GM12878 (cell line): ENCODE data around the gene E2F7. TPM values are rescaled to one million over a fixed set of nuclear protein-coding genes. Genes with fewer than 3 reads are reported as not detected.

Experiments used
- BHLHE40 ChIP-seq, 2 experiments: fragments of 450-650 bp in 1 of 2; IDR thresholded peaks; 2 replicates each; pipeline ENCODE4 v1.6.1; 2011 to 2017; ENCODE audit warnings: low read depth in 2 of 2, borderline replicate concordance in 1 of 2, improper control_type of control experiment in 1 of 2, low read length in 1 of 2, mild to moderate bottlenecking in 1 of 2
- CEBPB ChIP-seq, 2 experiments: fragments of 150-350 bp in 1 of 2; IDR thresholded peaks; 2 replicates each; pipeline ENCODE4 v1.6.1; 2012 to 2014; ENCODE audit warnings: low read depth in 2 of 2, low read length in 2 of 2, borderline replicate concordance in 1 of 2, inconsistent platforms in 1 of 2
- EGR1 ChIP-seq, 2 experiments: IDR thresholded peaks; 1 replicate in 1 of 2; 2 replicates in 1 of 2; pipeline ENCODE4 v1.6.1; 2011 to 2012; ENCODE audit warnings: low read depth in 2 of 2, low read length in 2 of 2, borderline replicate concordance in 1 of 2, mild to moderate bottlenecking in 1 of 2, moderate library complexity in 1 of 2
- GABPA ChIP-seq: IDR thresholded peaks from 2 replicates; pipeline ENCODE4 v1.6.1; 2014; ENCODE audit warnings: antibody characterized with exemption, low read depth, mild to moderate bottlenecking, inconsistent platforms
- MTA3 ChIP-seq: IDR thresholded peaks from 2 replicates; pipeline ENCODE4 v1.6.1; 2012; ENCODE audit warnings: low read length, inconsistent platforms, borderline replicate concordance
- NFIC ChIP-seq: IDR thresholded peaks from 2 replicates; pipeline ENCODE4 v1.6.1; 2012; ENCODE audit warnings: low read depth, mild to moderate bottlenecking, inconsistent platforms, low read length, moderate library complexity
- NR2C1 ChIP-seq: fragments of 450-650 bp; IDR thresholded peaks from 2 replicates; pipeline ENCODE4 v1.6.1; 2017; ENCODE audit warnings: antibody characterized with exemption, mild to moderate bottlenecking, moderate library complexity
- NR2C2 ChIP-seq: IDR thresholded peaks from 2 replicates; pipeline ENCODE4 v1.6.1; 2011; ENCODE audit warnings: borderline replicate concordance, low read depth; ENCODE audit not compliant: control insufficient read depth, insufficient read length
- PAX8 ChIP-seq: fragments of 450-650 bp; IDR thresholded peaks from 2 replicates; pipeline ENCODE4 v1.6.1; 2017; ENCODE audit warnings: mild to moderate bottlenecking, moderate library complexity
- RAD51 ChIP-seq: fragments of 450-650 bp; IDR thresholded peaks from 2 replicates; pipeline ENCODE4 v1.6.1; 2016; ENCODE audit warnings: moderate library complexity, mild to moderate bottlenecking, inconsistent platforms
- SP1 ChIP-seq: IDR thresholded peaks from one replicate; pipeline ENCODE4 v1.6.1; 2011; ENCODE audit warnings: low read depth, low read length
- ZBED1 ChIP-seq: IDR thresholded peaks from 2 replicates; pipeline ENCODE4 v1.6.1; 2016; ENCODE audit warnings: borderline replicate concordance
- ZZZ3 ChIP-seq: IDR thresholded peaks from 2 replicates; pipeline ENCODE4 v1.6.1; 2011; ENCODE audit warnings: low read depth; ENCODE audit not compliant: control insufficient read depth, insufficient read length
- polyA plus RNA-seq, 11 experiments: library from polyadenylated mRNA; depleted of rRNA in 4 of 11; unstranded in 6 of 11; stranded (reverse) in 5 of 11; fragments of >200 nt; fragmentation: Nextera tagmentation in 4 of 11; fragmentation: Illumina TruSeq in 1 of 11; extraction: Ambion mirVana in 4 of 11; extraction: Trizol in 1 of 11; gene quantifications; 1 replicate in 1 of 11; 2 replicates in 10 of 11; pipeline versions ENCODE4 v1.2.1 to v1.2.3, GENCODE V29; 2011 to 2016; ENCODE audit warnings: inconsistent platforms in 2 of 11, missing spikeins in 2 of 11, low read depth in 1 of 11
- total RNA-seq, 4 experiments: library from RNA; depleted of rRNA in 3 of 4; stranded (reverse); fragments of >200 nt in 3 of 4; fragmentation: Illumina TruSeq in 1 of 4; extraction: Trizol in 1 of 4; gene quantifications; 2 replicates each; pipeline versions ENCODE4 v1.2.1 to v1.2.3, GENCODE V29; 2013 to 2021
- TF ChIP-seq, protein P1 (sequence below): fragments of 450-650 bp; formaldehyde crosslinking; IDR thresholded peaks from 2 replicates; pipeline ENCODE4 v1.4.0; 2022; ENCODE audit warnings: mild to moderate bottlenecking, moderate library complexity
- TF ChIP-seq, protein P2 (sequence below): IDR thresholded peaks from 2 replicates; pipeline ENCODE4 v1.6.1; 2012; ENCODE audit warnings: low read depth, low read length, improper control_type of control experiment
- TF ChIP-seq, protein P3 (sequence below): fragments of 450-650 bp; IDR thresholded peaks from 2 replicates; pipeline ENCODE4 v1.6.1; 2017; ENCODE audit warnings: mild to moderate bottlenecking
- TF ChIP-seq, protein P4 (sequence below): fragments of 450-650 bp; IDR thresholded peaks from 2 replicates; pipeline ENCODE4 v1.6.1; 2016; ENCODE audit warnings: mild to moderate bottlenecking
- TF ChIP-seq, protein P5 (sequence below): IDR thresholded peaks from 2 replicates; pipeline ENCODE4 v1.6.1; 2012; ENCODE audit warnings: low read depth, low read length, improper control_type of control experiment

Gene E2F7
- total and polyA plus RNA-seq, 10 of the 15 experiments (the other 5 are each of a cell fraction or from before 2014, with no cell fraction given) = 5.6 to 32.1 (median 19.9) TPM

DNA sequence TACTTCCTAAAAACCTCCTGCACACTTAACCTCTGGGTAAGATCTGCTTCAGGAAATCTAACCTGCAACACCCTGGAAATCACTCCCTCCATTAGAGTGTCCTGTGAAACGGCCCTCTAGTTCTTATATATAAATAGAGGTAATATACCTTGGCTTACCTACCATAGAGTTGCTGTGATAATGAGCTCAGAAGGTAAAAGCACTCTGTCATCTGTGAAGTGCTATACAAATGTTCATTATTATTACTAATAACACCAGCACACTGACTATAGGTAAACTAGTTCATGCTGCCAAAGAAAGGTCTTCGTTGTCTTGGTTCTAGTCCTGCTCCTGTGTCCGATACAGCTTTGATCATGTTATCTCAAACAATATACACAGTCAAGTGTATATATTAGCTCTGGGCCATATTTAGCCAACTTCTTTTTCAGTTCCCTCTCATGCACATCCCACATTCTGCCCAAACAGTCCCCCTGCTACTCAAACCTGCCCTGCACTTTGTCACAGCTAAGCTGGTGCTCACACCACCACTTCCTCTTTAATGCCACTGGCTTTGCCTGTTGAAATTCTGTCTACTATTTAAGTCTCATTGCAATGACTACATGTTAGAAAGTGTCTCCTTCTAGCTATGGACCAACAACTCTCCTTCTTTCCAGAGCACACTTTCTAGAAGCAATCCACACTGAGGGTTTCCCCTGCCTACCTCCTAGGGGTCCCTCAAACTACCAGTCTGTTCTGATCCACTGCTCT is 5.1 kb downstream of the E2F7 start (continued):
- TF ChIP-seq, protein P1, sequence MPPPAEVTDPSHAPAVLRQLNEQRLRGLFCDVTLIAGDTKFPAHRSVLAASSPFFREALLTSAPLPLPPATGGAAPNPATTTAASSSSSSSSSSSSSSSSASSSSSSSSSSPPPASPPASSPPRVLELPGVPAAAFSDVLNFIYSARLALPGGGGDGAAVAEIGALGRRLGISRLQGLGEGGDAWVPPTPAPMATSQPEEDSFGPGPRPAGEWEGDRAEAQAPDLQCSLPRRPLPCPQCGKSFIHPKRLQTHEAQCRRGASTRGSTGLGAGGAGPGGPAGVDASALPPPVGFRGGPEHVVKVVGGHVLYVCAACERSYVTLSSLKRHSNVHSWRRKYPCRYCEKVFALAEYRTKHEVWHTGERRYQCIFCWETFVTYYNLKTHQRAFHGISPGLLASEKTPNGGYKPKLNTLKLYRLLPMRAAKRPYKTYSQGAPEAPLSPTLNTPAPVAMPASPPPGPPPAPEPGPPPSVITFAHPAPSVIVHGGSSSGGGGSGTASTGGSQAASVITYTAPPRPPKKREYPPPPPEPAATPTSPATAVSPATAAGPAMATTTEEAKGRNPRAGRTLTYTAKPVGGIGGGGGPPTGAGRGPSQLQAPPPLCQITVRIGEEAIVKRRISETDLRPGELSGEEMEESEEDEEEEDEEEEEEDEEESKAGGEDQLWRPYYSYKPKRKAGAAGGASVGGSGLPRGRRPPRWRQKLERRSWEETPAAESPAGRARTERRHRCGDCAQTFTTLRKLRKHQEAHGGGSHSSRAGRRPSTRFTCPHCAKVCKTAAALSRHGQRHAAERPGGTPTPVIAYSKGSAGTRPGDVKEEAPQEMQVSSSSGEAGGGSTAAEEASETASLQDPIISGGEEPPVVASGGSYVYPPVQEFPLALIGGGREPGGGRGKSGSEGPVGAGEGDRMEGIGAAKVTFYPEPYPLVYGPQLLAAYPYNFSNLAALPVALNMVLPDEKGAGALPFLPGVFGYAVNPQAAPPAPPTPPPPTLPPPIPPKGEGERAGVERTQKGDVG = no peak
- no peak for TF ChIP-seq PAX8
- no peak for TF ChIP-seq NR2C2
- TF ChIP-seq NR2C1 = no peak
- TF ChIP-seq MTA3 = peak; percentile 78; the same call in 1 of the 2 replicates
- TF ChIP-seq, protein P2, sequence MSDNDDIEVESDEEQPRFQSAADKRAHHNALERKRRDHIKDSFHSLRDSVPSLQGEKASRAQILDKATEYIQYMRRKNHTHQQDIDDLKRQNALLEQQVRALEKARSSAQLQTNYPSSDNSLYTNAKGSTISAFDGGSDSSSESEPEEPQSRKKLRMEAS = no peak
- no peak for TF ChIP-seq RAD51
- no peak for TF ChIP-seq CEBPB (IDR thresholded peaks at IDR 0.05; ENCODE audit: borderline replicate concordance in 1 of 2, low read depth in 2 of 2, low read length in 2 of 2)
- peak; percentile 37 for TF ChIP-seq SP1
- TF ChIP-seq NFIC = peak; percentile 83
- TF ChIP-seq ZBED1 = peak; percentile 60; the same call in 1 of the 2 replicates
- TF ChIP-seq, protein P3, sequence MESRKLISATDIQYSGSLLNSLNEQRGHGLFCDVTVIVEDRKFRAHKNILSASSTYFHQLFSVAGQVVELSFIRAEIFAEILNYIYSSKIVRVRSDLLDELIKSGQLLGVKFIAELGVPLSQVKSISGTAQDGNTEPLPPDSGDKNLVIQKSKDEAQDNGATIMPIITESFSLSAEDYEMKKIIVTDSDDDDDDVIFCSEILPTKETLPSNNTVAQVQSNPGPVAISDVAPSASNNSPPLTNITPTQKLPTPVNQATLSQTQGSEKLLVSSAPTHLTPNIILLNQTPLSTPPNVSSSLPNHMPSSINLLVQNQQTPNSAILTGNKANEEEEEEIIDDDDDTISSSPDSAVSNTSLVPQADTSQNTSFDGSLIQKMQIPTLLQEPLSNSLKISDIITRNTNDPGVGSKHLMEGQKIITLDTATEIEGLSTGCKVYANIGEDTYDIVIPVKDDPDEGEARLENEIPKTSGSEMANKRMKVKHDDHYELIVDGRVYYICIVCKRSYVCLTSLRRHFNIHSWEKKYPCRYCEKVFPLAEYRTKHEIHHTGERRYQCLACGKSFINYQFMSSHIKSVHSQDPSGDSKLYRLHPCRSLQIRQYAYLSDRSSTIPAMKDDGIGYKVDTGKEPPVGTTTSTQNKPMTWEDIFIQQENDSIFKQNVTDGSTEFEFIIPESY = no peak
- no peak; the same call in 1 of the 2 replicates for TF ChIP-seq GABPA
- TF ChIP-seq, protein P4, sequence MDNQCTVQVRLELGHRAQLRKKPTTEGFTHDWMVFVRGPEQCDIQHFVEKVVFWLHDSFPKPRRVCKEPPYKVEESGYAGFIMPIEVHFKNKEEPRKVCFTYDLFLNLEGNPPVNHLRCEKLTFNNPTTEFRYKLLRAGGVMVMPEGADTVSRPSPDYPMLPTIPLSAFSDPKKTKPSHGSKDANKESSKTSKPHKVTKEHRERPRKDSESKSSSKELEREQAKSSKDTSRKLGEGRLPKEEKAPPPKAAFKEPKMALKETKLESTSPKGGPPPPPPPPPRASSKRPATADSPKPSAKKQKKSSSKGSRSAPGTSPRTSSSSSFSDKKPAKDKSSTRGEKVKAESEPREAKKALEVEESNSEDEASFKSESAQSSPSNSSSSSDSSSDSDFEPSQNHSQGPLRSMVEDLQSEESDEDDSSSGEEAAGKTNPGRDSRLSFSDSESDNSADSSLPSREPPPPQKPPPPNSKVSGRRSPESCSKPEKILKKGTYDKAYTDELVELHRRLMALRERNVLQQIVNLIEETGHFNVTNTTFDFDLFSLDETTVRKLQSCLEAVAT = 0 out of 2 replicates have a peak, but pooled peaks have one; percentile 64
- no peak for TF ChIP-seq EGR1 (IDR thresholded peaks at IDR 0.05; ENCODE audit: borderline replicate concordance in 1 of 2, low read depth in 2 of 2, low read length in 2 of 2)
- TF ChIP-seq BHLHE40 (IDR thresholded peaks at IDR 0.05; ENCODE audit: borderline replicate concordance in 1 of 2, low read depth in 2 of 2, low read length in 1 of 2) = peak; percentile 83 to 84
- no peak for TF ChIP-seq ZZZ3
- TF ChIP-seq, protein P5, sequence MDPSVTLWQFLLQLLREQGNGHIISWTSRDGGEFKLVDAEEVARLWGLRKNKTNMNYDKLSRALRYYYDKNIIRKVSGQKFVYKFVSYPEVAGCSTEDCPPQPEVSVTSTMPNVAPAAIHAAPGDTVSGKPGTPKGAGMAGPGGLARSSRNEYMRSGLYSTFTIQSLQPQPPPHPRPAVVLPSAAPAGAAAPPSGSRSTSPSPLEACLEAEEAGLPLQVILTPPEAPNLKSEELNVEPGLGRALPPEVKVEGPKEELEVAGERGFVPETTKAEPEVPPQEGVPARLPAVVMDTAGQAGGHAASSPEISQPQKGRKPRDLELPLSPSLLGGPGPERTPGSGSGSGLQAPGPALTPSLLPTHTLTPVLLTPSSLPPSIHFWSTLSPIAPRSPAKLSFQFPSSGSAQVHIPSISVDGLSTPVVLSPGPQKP = no peak
